DLD1 (cell line): ENCODE measurements around the gene PTGDR2.

ENCODE experiments used
- in situ Hi-C: cut with HindIII; loops from 2 replicates; pipeline ENCODE4 v1.10.0; 2017; ENCODE audit warnings: low sequenced_read_pairs

The PTGDR2 gene

GRCh38 chr11:60859616-60860250 lies 4.0 kb upstream of the PTGDR2 start:
- in situ Hi-C loops: no loop called here

- in situ Hi-C loops: no loop called here
These were observed 3.1 kb upstream of the PTGDR2 start for GRCh38 chr11:60858731-60859464.

GRCh38 chr11:60858236-60858635 lies 2.5 kb upstream of the PTGDR2 start:
- in situ Hi-C loops: no loop called here

DNA sequence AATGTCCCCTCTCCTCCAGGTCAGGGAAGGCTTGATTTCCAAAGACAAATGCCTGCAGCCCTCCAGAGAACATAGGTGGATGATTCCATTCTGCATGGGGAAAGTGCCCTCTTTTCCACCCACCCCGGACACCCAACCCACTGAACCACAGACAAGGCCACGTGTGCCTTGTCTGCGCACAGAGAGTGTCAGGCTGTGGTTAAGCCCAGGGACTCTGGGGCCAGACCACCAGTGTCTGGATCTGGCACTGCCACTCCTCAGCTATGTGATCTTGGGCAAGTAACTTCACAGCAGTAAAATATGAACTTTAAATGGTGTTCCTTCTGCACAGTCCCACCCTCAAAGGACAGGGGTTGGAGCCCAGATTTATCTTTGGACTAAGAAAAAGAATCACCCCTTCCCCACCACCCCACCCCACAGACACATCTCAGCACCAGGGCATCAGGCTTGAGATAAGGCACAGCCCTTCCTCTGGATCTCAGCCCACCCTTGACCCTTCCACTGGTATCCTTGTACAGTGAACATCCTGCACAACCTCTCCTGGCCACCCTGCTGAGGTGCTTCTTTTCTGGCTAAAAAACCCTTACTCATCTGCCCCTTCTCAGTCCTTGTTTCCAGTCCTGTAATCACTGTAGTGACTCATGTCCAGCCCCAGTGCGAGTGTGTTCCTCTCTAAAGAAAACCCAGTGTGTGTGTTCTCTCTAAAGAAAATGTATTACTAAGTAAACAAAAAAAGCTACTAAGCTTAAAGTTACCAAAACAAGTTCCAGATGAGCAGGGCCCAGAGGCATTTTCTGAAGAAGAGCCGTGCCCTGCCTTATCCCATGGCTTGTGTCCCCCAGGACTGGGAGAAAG lies 1.9 kb upstream of the PTGDR2 start:
- in situ Hi-C loops: no loop called here

GRCh38 chr11:60854847-60855725 lies 664 bp downstream of the PTGDR2 start:
- in situ Hi-C loops: no loop called here

DNA sequence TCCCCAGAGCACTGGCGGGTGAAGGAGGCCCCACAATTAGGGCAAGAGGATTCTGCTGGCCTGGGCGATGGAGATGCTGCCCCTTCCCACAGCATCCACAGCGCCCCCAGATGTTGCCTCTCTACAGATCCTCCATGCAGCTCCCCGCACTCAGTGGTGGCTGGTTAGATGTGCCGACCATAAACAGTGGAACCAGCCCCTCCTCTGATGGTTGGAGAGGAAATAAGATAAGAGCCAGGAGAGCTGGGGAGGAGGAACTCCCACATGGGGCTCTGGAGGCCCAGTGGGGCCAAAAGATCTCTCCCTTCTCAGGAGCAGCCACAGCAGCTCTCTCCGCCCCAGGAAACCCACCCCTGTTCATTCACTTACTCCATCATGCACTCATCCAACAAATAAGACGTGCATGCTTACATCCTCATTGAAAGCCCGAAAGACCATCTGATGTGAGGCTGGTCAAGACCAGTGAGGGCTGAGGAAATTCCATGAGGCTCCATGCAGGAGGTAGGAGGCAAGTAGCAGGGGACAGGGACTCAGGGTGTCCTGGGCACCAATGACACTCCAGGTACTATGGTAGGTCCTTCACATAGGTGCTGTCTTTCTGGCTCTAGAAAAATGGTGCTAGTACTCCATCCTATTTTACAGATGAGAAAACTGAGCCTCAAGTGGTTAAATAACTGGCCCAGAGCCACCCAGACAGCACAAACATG lies 1.5 kb downstream of the PTGDR2 start:
- in situ Hi-C loops: no loop called here

DNA sequence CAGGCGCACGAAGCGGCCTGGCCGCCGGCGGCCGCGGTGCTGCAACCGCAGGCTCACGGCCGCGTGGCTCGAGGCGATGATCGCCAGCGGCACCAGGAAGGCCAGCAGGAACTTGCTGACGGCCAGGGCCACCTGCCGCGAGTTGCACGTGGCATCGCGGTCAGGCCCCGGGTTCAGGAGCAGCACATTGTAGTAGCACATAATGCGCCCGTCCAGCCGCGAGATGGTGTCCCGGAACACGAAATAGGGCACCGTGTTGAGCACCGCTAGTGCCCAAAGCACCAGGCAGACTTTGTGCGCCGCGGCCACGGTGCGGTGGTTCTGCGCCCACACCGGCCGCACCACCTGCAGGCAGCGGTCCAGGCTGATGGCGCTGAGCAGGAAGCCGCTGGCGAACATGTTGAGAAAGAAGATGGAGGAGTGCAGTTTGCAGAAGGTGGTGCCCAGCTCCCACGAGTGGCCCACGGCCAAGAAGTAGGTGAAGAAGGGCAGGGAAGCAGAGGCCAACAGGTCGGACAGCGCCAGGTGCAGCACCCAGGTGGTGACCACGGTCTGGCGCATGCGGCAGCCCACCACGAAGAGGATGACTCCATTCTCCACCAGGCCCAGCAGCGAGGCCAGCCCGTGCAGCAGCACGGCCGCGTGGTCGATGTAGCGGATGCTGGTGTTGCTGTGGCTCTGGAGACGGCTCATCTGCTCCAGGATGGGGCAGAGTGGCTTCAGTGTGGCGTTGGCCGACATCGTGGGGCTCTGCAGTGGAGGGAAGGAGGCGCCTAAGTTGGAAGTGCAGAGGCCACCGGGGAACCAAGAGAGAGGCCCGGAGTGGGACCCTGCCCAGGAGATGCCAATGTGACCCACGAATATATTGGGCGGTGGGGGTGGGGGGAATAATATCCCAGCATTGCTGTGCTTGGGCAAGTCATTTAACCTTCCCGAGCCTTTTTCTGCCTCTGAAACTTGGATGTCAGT lies 2.5 kb downstream of the PTGDR2 start:
- in situ Hi-C loops: no loop called here

DNA sequence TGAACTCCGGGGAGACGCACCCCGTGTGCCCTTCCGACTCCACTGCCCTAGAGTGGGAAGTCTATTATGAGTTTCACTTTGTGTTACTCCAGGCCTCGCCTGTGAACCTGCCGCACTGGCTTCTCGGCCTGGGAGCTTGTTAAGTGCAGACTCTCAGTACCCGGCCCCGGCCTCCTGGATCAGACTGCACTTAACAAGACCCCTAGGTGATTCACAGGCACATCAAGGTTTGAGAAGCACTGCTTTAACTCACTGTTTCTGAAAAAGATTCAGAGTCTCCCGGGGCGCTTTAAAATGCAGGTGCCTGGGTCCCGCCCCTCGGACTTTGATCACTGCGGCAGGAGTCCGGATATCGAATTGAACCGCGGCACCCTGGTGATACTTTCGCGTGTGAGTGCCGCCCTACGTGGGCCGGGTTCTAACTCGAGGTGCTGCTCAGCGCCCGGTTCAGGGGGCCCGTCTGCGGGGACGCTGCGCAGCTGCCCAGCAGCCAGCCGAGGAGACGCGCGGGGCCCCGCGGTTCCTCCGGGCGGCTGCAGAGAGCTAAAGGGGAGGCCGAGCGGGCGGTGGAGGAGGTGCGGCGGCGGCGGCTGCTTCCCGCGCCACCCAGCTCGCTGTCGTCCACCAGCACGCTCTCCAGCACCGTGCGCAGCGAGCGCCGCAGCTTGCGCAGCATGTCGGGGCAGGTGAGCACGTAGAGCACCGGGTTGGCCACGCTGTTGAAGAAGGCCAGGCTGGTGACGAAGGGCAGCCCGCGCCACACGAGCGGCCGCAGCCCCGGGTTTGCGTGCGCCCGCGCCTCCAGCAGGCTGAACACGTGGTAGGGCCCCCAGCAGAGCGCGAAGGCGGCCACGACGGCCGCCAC lies 3.4 kb downstream of the PTGDR2 start:
- in situ Hi-C loops: no loop called here

DNA sequence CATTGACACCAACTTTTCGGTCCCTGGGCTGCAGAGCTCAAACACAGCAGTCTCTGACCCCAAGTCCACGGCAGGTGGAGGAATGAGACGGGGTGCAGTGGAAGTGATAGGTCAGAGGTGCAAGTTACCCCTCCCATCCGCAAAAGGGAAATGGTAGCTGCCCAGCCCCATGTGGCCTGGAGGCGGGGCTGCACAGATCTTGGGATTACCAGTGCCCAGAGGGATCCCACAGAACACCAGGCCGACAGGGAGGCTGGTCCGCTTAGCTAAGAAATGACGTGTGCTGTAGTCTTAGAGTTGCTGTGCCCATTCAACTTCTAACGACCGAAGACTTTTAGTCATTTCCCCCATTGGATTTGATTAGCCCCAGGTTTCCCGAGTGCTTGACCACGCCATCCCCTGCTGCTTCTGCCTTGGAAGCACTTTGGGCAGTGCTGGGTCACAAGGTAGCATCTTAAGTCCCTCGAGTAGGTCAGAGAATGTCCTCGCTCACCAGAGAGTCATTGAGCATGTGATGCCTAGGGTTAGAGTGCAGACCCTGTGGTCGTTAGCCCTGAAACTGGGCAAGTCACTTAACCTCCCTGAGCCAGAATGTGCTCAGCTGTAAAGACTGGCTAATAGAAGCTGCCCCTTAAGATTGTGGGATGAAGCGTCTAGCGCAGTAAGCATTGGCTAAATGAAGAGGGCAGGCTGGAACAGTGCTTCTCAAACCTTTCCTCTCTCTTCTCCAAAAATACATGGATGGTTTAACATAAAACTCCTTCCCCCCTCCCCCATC lies 4.2 kb downstream of the PTGDR2 start:
- in situ Hi-C loops: no loop called here

- in situ Hi-C loops: no loop called here
These were observed 5.9 kb downstream of the PTGDR2 start for GRCh38 chr11:60849641-60850520.

DNA sequence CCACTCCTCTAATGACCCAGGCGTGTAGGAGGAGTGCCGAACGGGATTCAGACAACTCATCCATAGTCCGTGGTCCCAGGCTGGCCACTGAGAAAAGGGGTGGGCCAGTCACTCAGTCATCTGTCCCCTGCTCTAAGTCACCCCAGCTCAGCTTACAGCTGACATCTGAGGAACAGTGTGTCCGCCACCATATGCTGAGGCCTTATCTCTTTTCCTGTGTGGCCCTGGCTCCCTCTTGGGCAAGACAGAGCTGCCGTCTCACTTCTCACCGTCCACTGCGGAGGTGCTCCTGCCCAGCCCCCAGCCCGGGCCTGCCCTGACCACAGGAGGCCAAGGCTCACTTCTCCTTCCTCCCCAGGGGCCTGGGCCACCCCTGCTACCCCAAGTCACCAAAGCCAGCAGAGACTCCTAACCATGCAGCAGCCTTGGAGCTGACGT lies 7.0 kb downstream of the PTGDR2 start:
- in situ Hi-C loops: no loop called here

DNA sequence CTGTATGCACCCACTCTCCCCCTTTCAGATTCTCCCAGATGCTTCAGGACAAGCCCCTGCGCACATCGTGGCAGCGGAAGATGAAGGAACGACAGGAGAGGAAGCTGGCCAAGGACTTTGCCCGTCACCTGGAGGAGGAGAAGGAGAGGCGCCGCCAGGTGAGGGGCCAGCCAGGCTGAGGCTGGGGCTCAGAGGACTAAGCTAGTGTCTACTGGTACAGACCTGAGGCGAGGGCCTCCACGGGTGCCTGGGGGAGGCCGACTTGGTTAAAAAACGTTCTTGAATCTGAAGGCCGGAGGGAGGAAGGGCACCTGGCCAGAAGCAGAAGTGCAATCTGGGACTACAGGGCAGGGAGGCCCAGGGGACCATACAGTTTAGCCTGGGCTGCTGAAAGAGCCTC lies 7.9 kb downstream of the PTGDR2 start:
- in situ Hi-C loops: no loop called here

DNA sequence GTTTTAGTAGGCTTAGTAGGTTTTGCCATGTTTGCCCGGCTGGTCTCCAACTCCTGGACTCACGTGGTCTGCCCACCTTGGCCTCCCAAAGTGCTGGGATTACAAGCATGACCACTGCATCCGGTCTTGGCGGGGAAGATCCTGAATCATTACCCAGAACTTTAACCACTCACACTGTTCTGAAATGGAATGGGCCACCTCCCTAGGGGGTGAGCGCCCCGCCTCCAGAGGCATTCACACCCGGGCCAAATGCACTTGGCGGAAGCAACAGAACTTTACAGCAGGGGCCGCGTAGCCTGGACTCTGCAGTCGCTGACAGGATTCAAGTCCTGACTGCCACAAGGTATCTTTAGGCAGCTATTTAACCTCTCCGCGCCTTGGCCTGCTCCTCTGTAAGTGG lies 8.5 kb downstream of the PTGDR2 start:
- in situ Hi-C loops: no loop called here

GRCh38 chr11:60845338-60845737 lies 10.4 kb downstream of the PTGDR2 start:
- in situ Hi-C loops: no loop called here

DNA sequence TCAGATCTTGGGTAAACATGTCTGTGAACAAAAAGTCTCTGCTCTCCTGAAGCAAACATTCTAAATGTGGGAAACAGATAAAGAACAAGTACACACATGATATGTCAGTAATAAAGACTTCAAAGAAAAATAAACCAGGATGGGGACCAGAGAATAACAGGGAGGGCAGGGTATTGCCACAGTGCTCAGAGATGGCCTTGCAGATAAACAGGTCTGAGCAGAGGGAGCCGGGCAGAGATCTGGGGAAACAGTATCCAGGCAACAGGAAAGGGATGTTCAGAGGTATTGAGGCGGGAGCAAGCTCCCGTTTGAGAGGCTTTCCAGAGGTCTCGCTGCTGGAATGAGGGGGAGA lies 10.9 kb downstream of the PTGDR2 start:
- in situ Hi-C loops: no loop called here

DNA sequence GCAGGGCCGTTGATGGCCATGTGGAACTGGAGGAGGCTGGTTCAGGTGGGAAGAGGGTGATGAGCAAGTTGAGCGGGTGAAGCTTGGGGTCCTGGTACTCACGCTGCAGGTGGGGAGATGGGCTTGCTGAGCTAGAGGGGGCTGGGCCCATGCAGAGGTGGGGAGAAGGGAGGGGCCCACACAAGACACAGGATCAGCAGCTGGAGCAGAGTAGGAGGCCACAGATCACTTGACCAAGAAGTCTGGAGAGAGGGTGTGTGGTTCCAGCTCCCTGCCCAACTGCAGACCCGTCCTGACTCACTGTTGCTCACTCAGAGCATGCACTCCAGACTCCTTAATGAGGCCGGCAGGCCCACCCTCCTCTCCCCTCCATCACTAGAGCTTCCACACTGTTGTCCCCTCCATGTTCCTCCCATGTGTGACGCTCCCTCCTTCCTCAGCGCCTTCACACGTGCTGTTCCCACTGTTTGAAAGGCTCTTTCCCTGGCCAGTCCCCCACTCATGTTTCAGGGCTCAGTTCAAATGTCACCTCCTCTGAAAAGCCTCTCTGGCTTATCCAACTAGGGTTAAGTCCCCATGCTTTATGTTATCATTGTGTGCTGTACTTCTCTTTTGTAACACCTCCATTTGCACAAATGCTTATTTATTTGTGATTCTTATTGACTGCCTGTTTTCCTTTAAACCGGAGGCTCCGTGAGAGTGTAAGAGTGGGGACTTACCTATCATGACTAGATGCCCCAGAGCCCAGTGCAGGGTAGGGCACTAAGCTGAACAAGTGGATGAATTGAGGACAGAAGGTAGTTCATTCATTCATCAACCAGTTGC lies 11.5 kb downstream of the PTGDR2 start:
- in situ Hi-C loops: no loop called here
